Measurements from ENCODE around the gene PFDN4.

- TF ChIP-seq CTCF (IDR thresholded peaks at IDR 0.05): no peak
- TF ChIP-seq POLR2A (IDR thresholded peaks at IDR 0.05): no peak
- no peak for TF ChIP-seq POLR2AphosphoS5 (IDR thresholded peaks at IDR 0.05)
These were observed 43.2 kb downstream of the PFDN4 start for GRCh38 chr20:54251096-54251495.

Data from upper lobe of left lung (tissue), 4 donors.